A673 (cell line): ENCODE measurements around the gene CCL4. TPM values are rescaled to one million over a fixed set of nuclear protein-coding genes. Genes with fewer than 3 reads are reported as not detected.
"Not testable (repeated sequence)": the region's sequence is repeated elsewhere in the genome, so short reads cannot be mapped to it uniquely, and the experiment has no call there.

Experiments
- BruUV-seq: library from RNA; stranded (reverse); fragments of 400-500 nt; replicated peaks from 2 replicates; lab custom pipeline; 2021; lab: Mats Ljungman, UMichigan
- CTCF ChIA-PET: fragments of 300-600 bp; sonication (Branson Sonifier 250); formaldehyde crosslinking; loops from one replicate; lab custom pipeline; 2022; ENCODE audit warnings: antibody characterized with exemption; lab: Charles Lee
- POLR2A ChIA-PET: fragments of 300-600 bp; sonication (Branson Sonifier 250); formaldehyde crosslinking; loops from one replicate; lab custom pipeline; 2022; ENCODE audit warnings: antibody characterized with exemption; ENCODE audit not compliant: low non-redundant PET; lab: Charles Lee
- DNase-seq: peaks from one replicate; pipeline ENCODE4 v3.0.0-alpha.2; 2015; ENCODE audit warnings: low spot score
- H3K27ac ChIP-seq: fragments of 200-600 bp; sonication (generic); 2 replicates; pipeline ENCODE4 v1.5.1; 2016; ENCODE audit warnings: mixed run types, low read depth, mild to moderate bottlenecking, mixed read lengths, antibody characterized with exemption, low read length; ENCODE audit not compliant: poor library complexity, severe bottlenecking
- H3K27me3 ChIP-seq: fragments of 200-600 bp; sonication (generic); replicated peaks from 2 replicates; pipeline ENCODE4 v1.6.1; 2017; ENCODE audit warnings: mixed run types, low read depth, mild to moderate bottlenecking, mixed read lengths, antibody characterized with exemption, low read length; ENCODE audit not compliant: insufficient read depth, poor library complexity
- H3K36me3 ChIP-seq: fragments of 200-600 bp; sonication (generic); 2 replicates; pipeline ENCODE4 v1.6.1; 2016; ENCODE audit warnings: mixed run types, mild to moderate bottlenecking, mixed read lengths, antibody characterized with exemption, low read length; ENCODE audit not compliant: insufficient read depth, poor library complexity, severe bottlenecking
- H3K4me1 ChIP-seq: fragments of 200-600 bp; sonication (generic); 2 replicates; pipeline ENCODE4 v1.6.1; 2017; ENCODE audit warnings: mixed run types, mild to moderate bottlenecking, mixed read lengths, antibody characterized with exemption, low read length; ENCODE audit not compliant: insufficient read depth, poor library complexity, severe bottlenecking
- H3K4me3 ChIP-seq: fragments of 200-600 bp; sonication (generic); 2 replicates; pipeline ENCODE4 v1.5.1; 2016; ENCODE audit warnings: low read depth, mixed run types, mild to moderate bottlenecking, mixed read lengths, low read length; ENCODE audit not compliant: poor library complexity, severe bottlenecking
- H3K9me3 ChIP-seq: fragments of 200-600 bp; sonication (generic); 2 replicates; pipeline ENCODE4 v1.6.1; 2016; ENCODE audit warnings: mixed run types, low read depth, mild to moderate bottlenecking, mixed read lengths, antibody characterized with exemption, low read length; ENCODE audit not compliant: poor library complexity, severe bottlenecking
- CTCF ChIP-seq: fragments of 300-800, 200-600 bp; sonication (generic); conservative IDR thresholded peaks from 2 replicates; pipeline ENCODE4 v1.5.1; 2017; ENCODE audit warnings: low read depth, mild to moderate bottlenecking, antibody characterized with exemption, low read length, moderate library complexity, mixed read lengths
- EZH2 ChIP-seq: fragments of 200-600 bp; sonication (generic); IDR thresholded peaks from 2 replicates; pipeline ENCODE4 v1.6.1; 2017; ENCODE audit warnings: borderline replicate concordance, low read depth, mild to moderate bottlenecking, mixed read lengths, antibody characterized with exemption, low read length; ENCODE audit not compliant: poor library complexity, severe bottlenecking
- intact Hi-C: fragments of 100-400 bp; cut with micrococcal nuclease; formaldehyde crosslinking; loops from one replicate; pipeline ENCODE4 v1.10.0; 2022; ENCODE audit not compliant: unreplicated experiment
- total RNA-seq: library from RNA; stranded (reverse); gene quantifications from 2 replicates; pipeline ENCODE4 v1.2.3, GENCODE V29; 2021

Gene CCL4
- total RNA-seq, 1 experiment from 2014 or later = not detected

GRCh38 chr17:36085765-36086164 is 17.9 kb upstream of the CCL4 start:
- CTCF ChIA-PET = no interaction called here
- intact Hi-C loops = no loop called here
- no peaks in the 10 kb centered on the region for H3K4me1 ChIP-seq
- no TSS peak for BruUV-seq
- TF ChIP-seq CTCF (no peak), EZH2 (no peak)
- DNase-seq = no peak
- H3K36me3 ChIP-seq = no peaks in the 10 kb centered on the region
- H3K4me3 ChIP-seq = no peak overlapping the region
- POLR2A ChIA-PET = no interaction called here
- no peaks in the 10 kb centered on the region for H3K27me3 ChIP-seq
- no peak overlapping the region for H3K27ac ChIP-seq
- H3K9me3 ChIP-seq = no peaks in the 10 kb centered on the region

- no TSS peak for BruUV-seq
- DNase-seq = no peak
- TF ChIP-seq EZH2 = no peak
- no peak for TF ChIP-seq CTCF
- POLR2A ChIA-PET = no interaction called here
- intact Hi-C loops = no loop called here
- no peaks in the 10 kb centered on the region for H3K36me3 ChIP-seq
- no peaks in the 10 kb centered on the region for H3K9me3 ChIP-seq
- CTCF ChIA-PET = no interaction called here
- no peak overlapping the region for H3K27ac ChIP-seq
- H3K4me3 ChIP-seq = no peak overlapping the region
- H3K4me1 ChIP-seq = no peaks in the 10 kb centered on the region
- no peaks in the 10 kb centered on the region for H3K27me3 ChIP-seq
Observed at GRCh38 chr17:36086791-36087190, 16.8 kb upstream of the CCL4 start.

GRCh38 chr17:36087471-36087870 is 16.2 kb upstream of the CCL4 start:
- H3K27me3 ChIP-seq, H3K36me3 ChIP-seq, H3K27ac ChIP-seq, POLR2A ChIA-PET, H3K4me1 ChIP-seq, intact Hi-C loops, H3K4me3 ChIP-seq, BruUV-seq, DNase-seq, CTCF ChIA-PET, H3K9me3 ChIP-seq: not testable (repeated sequence)

- H3K4me1 ChIP-seq, POLR2A ChIA-PET, H3K27ac ChIP-seq, DNase-seq, intact Hi-C loops, H3K27me3 ChIP-seq, CTCF ChIA-PET, H3K4me3 ChIP-seq, H3K36me3 ChIP-seq, H3K9me3 ChIP-seq, BruUV-seq: not testable (repeated sequence)
Observed at GRCh38 chr17:36087897-36088572, 15.6 kb upstream of the CCL4 start.
